H1 (cell line): ENCODE results near the gene PGM2L1.

ENCODE experiments used
- CTCF ChIP-seq, 3 experiments: IDR thresholded peaks; 1 replicate in 2 of 3; 2 replicates in 1 of 3; pipeline versions ENCODE4 v1.5.1 to v1.6.1; 2011; ENCODE audit warnings: low read length in 3 of 3, mild to moderate bottlenecking in 3 of 3, inconsistent platforms in 2 of 3, low read depth in 1 of 3, moderate library complexity in 1 of 3; ENCODE audit not compliant: insufficient read depth in 1 of 3; ENCODE audit errors: control extremely low read depth in 1 of 3
- EP300 ChIP-seq, 2 experiments: IDR thresholded peaks; 1 replicate in 1 of 2; 2 replicates in 1 of 2; pipeline ENCODE4 v1.6.1; 2011 to 2012; ENCODE audit warnings: low read depth in 2 of 2, low read length in 2 of 2, mild to moderate bottlenecking in 2 of 2, borderline replicate concordance in 1 of 2, inconsistent platforms in 1 of 2, moderate library complexity in 1 of 2
- RAD21 ChIP-seq, 2 experiments: IDR thresholded peaks in 1 of 2; conservative IDR thresholded peaks in 1 of 2; 2 replicates each; pipeline ENCODE4 v1.6.1; 2011; ENCODE audit warnings: low read depth in 2 of 2, low read length in 2 of 2, improper control_type of control experiment in 1 of 2, inconsistent platforms in 1 of 2, mild to moderate bottlenecking in 1 of 2, moderate library complexity in 1 of 2
- RFX5 ChIP-seq: IDR thresholded peaks from 2 replicates; pipeline ENCODE4 v1.6.1; 2011; ENCODE audit warnings: low read depth, low read length, improper control_type of control experiment, borderline replicate concordance
- RNF2 ChIP-seq: fragments of 200-900, 300-1000 bp; sonication (generic); IDR thresholded peaks from 2 replicates; pipeline ENCODE4 v1.7.1; 2016; ENCODE audit warnings: borderline replicate concordance, low read depth, mild to moderate bottlenecking, antibody characterized with exemption, low read length; ENCODE audit not compliant: poor library complexity, severe bottlenecking; ENCODE audit errors: missing control alignments
- SRF ChIP-seq: IDR thresholded peaks from 2 replicates; pipeline ENCODE4 v1.6.1; 2011; ENCODE audit warnings: mild to moderate bottlenecking, low read depth, low read length, moderate library complexity
- TF ChIP-seq, protein P1 (sequence below): IDR thresholded peaks from 2 replicates; pipeline ENCODE4 v1.6.1; 2012; ENCODE audit warnings: inconsistent platforms

GRCh38 chr11:74297484-74297883 is 100.7 kb downstream of the PGM2L1 start:
- TF ChIP-seq, protein P1, sequence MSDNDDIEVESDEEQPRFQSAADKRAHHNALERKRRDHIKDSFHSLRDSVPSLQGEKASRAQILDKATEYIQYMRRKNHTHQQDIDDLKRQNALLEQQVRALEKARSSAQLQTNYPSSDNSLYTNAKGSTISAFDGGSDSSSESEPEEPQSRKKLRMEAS = no peak
- TF ChIP-seq CTCF (IDR thresholded peaks at IDR 0.05; ENCODE audit: control extremely low read depth in 1 of 3, insufficient read depth in 1 of 3, low read depth in 1 of 3, low read length in 3 of 3) (no peak), RFX5 (no peak), RNF2 (no peak), SRF (no peak), RAD21 (IDR thresholded peaks at IDR 0.05 in 1 of 2, conservative IDR thresholded peaks at IDR 0.05 in 1 of 2; ENCODE audit: low read depth in 2 of 2, low read length in 2 of 2) (no peak), EP300 (IDR thresholded peaks at IDR 0.05; ENCODE audit: borderline replicate concordance in 1 of 2, low read depth in 2 of 2, low read length in 2 of 2) (no peak)
